Measurements from ENCODE around the gene HECTD1.
"Not testable (repeated sequence)": the region's sequence is repeated elsewhere in the genome, so short reads cannot be mapped to it uniquely, and the experiment has no call there.

The HECTD1 gene

GRCh38 chr14:31224808-31225207, 17.2 kb upstream of the HECTD1 start:
- no peak for DNase-seq

DNA sequence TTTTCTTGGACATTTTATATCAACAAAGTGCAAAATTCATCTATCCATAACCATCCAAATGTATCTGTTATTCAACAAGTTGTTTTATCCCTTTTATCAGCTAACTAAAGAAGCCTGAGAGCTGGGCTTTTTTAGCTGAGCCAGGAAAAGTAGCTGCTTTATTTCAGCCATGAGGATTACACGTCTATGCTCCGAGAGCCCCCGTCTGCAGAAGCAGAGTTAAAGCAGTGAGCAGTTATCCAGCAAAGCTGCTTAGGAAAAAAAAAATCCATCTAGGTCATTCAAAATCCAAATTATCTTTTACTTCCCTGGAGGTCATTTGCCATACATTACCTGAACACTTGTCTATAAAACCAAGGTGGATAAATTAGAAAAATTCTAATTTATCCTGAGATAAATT, 15.7 kb upstream of the HECTD1 start:
- DNase-seq, result no peak

- DNase-seq, result no peak
Measured at GRCh38 chr14:31222834-31223233, 15.2 kb upstream of the HECTD1 start.

- DNase-seq, result no peak
Measured at GRCh38 chr14:31221266-31221665, 13.7 kb upstream of the HECTD1 start.

- no peak for DNase-seq
Measured at GRCh38 chr14:31219169-31219568, 11.6 kb upstream of the HECTD1 start.

DNA sequence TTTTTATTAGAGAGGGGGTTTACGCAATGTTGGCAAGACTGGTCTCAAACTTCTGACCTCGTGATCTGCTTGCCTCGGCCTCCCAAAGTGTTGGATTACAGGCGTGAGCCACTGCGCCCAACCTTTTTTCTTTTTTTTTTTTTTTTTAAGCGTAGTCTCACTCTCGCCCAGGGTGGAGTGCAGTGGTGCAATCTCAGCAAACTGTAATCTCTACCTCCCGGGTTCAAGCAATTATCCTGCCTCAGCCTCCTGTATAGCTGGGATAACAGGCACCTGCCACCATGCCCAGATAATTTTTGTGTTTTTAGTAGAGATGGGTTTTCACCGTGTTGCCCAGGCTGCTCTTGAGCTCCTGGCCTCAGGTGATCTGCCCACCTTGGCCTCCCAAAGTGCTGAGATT, 8.8 kb upstream of the HECTD1 start:
- no peak for DNase-seq

DNA sequence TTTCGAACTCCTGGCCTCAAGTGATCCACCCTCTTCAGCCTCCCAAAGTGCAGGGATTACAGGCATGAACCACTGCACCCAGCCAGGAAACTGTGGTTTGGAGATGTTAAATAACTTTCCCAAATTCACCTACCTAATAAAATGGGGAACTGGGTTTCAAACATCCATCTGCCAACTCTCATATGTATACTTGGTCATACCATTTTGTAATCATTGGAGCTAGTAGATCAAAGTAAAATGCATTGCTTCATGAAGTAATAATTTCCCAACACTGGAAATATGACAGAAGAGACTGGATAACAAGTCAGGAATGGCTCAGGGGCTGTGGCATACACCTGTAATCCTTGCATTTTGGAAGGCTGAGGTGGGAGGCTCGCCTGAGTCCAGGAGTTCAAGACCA, 5.3 kb upstream of the HECTD1 start:
- DNase-seq, result no peak

GRCh38 chr14:31209605-31210004, 2.0 kb upstream of the HECTD1 start:
- DNase-seq, result no peak

DNA sequence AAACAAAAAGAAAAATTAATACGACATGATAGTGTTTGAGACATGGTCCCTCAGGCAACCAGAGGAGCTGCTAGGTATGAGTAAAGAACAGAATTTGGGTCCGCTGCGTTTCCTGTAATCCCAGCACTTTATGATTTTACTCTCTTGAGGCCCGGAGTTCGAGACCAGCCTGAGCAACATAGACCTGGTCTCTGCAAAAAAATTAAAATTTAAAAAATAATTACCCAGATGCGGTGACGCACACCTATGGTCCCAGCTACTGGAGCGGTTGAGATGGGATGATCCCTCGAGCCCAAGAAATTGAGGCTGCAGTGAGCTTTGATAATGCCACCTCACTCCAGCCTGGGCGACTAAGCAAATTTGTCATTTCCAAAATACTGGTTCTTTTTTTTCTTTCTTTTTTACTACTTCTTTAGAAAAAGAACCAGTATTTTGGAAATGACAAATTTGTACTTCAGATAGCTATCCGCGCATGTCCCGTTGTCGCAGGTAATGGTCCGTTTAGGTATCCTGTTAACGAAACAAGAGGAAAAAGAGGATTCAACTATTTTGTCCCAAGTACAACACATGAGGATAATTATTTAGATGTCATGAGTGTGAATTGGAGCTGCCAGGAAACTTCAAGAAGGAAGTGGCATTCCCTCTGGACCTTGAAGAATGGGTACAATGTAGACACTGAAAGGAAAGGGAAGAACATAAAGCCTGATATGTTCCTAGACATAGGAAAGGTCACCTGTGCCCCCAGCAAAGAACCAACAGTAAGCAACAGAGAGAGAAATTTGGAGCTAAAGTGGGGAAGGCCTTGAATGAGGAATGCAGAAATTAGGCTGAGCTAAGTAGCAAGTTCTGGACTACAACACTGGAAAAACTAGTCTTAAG, 1.2 kb upstream of the HECTD1 start:
- no peak for DNase-seq

GRCh38 chr14:31207287-31207754, 272 bp downstream of the HECTD1 start:
- DNase-seq, result no peak

DNA sequence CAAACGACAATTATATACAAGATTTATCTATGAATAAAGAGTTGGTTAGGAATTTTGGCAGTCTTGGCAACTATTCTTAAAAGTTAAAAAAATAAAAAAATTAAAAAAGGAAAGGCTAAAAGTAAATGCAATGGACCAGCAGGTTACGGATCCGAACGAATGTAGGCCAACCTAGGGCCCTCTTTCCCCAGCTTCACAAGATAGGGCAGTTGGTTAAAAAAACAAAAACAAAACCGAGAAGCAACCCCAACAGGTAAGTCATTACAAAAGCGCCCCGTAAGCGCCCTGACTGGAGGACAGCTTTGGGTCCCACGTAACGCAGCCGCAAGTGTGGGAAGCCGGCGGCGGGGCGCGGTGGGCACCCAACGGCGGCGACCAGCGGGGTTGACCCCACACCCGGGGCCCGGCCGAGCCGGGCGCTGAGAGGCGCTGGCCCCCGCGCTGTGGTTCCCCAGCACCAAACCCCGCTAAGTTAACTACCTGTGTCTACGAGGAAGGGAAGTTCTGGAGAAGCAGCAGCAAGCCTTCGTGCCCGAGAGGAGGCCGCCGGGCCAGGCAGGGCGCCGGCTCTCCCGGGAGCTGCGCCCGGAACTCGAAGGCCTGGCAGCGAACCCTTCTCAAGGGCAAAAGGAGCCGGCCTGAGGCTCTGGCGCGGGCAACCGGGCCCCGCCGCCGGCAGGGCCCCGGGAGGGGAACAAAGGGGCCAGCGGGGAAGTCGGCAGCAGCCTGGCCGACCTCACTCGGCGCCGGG, 882 bp downstream of the HECTD1 start:
- DNase-seq, result no peak

GRCh38 chr14:31205681-31206535, 1.7 kb downstream of the HECTD1 start:
- no peak for DNase-seq

DNA sequence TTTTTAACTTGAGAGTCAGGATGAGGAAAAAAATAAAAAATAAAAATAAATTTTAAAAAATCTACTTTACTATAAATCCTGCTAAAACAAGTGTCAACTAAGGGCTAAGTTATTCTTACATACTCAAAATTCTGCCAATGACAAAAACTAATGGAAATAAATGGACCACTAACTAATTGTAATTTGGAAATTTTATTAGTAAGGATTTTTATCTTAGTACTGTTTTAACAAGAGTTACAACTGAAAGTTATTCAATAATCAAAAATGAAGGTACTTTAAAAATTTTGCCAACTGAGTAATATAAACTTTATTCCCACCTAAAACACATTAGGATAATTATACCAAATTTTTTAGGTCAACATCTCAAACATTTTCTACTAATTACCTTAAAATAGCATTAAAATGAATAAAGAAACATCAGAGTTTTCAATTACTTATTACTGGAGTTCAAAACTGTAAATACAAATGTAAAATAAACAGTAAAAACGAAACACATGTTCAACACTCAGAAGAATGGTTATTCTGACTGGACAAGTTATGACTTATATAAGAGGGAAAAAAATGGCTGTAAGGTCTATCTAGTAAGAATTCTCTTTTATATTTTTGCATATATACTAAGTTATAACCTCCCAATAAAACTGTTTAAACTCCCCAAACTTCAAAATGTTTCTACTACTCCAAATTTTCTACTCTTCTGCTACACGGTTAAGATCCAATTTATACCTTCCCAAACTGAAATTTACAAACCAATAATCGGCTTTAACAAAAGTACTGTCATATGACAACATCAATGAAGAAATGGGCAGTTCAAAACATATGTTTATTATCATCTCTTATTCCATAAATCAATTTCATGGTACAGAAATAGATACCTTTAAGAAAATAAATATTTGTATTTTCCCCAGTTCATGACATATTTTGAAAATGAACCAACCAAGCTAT, 2.7 kb downstream of the HECTD1 start:
- no peak for DNase-seq

GRCh38 chr14:31203899-31204592, 3.5 kb downstream of the HECTD1 start:
- not testable (repeated sequence) for DNase-seq

DNA sequence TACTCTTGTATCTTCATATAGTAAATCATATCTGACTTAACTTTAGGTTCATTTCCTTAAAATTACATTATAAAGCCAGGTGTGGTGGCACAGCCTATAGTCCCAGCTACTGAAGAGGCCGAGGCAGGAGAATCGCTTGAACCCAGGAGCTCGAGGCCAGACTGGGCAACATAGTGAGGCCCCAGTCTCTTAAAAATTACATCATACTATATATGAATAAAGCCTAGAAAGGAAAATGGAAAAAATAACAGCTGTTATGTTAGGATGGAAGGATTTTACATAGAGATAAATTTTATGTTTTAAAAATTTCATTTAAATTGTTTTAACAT, 4.2 kb downstream of the HECTD1 start:
- no peak for DNase-seq

GRCh38 chr14:31201111-31201510, 6.5 kb downstream of the HECTD1 start:
- no peak for DNase-seq

DNA sequence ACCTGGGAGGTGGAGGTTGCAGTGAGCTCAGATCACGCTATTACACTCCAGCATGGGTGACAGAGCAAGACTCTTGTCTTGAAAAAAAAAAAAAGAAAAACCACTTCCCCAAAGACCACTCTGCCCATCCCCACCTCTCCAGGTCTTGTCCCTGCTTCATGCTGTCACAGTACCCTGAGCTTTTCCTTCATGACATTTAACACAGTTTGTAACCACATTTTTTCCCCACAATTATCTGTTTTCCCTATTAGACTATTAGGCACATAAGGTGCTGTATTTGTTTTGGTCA, 6.9 kb downstream of the HECTD1 start:
- no peak for DNase-seq

DNA sequence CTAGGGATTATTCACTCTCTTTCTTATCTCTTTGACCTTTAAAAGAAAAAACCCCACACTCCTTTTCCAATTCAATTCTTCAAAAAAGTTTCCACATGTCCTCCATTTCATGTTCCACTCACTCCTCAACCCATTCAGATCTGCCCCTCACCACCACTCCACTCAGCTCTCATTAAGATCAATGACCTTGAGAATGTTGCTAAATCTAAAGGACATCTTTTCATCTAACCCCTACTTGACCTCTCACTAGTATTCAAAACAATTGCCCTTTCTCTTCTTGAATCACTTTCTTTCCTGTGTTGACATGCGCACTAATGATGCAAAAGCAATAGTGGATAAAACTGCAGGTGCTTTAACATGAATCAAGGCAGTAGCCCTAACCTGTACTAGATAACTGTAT, 9.9 kb downstream of the HECTD1 start:
- DNase-seq, result no peak

DNA sequence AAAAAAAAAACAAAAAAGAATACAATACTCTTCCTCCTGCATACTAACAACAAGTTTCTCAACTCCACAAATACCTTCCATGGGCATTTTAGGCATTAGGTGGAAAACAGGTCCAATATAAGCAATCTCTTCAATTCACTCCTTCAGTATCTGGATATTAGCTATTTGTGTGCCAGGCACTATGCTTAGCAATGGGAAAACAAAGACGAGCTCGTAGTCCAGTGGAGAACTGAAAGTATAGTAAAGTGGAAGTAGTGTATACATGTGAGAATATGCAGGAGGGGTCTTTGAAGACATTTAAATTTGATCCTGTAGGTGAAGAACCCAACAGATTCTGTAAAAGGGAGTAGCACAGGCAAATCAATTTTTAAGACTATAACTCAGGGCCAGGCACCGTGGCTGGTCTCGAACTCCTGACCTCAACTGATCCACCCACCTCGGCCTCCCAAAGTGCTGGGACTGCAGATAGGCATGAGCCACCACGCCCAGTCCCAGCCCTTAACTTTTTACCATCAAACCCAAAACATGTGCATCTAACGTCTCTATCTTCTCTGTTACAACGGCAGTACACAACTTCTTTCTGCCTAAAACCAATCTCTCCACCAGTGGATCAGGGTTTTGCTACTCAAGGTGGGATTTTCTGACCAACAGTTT, 10.6 kb downstream of the HECTD1 start:
- no peak for DNase-seq

GRCh38 chr14:31194661-31195060, 12.9 kb downstream of the HECTD1 start:
- DNase-seq, result no peak

DNA sequence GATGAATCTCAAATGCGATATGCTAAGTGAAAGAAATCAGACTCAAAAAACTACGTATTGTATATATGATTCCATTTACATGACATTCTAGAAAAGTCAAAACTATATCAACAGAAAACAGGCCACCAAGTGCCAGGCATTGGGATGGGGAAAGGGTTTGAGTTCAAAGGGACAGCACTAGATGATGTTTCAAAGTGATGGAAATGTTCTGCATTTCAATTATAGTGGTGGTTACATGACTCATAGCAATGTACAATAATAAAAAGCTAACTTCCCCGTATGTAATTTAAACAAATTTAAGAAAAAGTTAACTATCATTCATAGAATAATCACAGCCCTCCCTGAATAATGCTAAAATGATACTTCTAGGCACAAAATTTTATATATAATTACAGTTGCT, 13.5 kb downstream of the HECTD1 start:
- no peak for DNase-seq

Measured in NCI-H1092 (cell line).